HCT116 (cell line): Measurements from ENCODE around the gene SMURF1.

Experiments used
- CTCF ChIP-seq, 3 experiments: fragments of 200-600 bp in 1 of 3; sonication (generic) in 1 of 3; IDR thresholded peaks in 2 of 3; conservative IDR thresholded peaks in 1 of 3; 2 replicates each; pipeline ENCODE4 v1.5.1; 2012 to 2017; ENCODE audit warnings: low read depth in 2 of 3, low read length in 2 of 3, antibody characterized with exemption in 1 of 3, borderline replicate concordance in 1 of 3, control low read depth in 1 of 3, mild to moderate bottlenecking in 1 of 3, mixed read lengths in 1 of 3, mixed run types in 1 of 3, moderate library complexity in 1 of 3; ENCODE audit not compliant: insufficient read depth in 1 of 3
- EZH2phosphoT487 ChIP-seq: fragments of 200-600 bp; IDR thresholded peaks from 2 replicates; pipeline ENCODE4 v1.6.1; 2018; ENCODE audit warnings: antibody characterized with exemption, borderline replicate concordance
- POLR2A ChIP-seq: IDR thresholded peaks from 2 replicates; pipeline ENCODE4 v1.7.0; 2011; ENCODE audit warnings: borderline replicate concordance; ENCODE audit not compliant: insufficient read depth, insufficient read length; ENCODE audit errors: extremely low read depth

- TF ChIP-seq EZH2phosphoT487 (no peak), CTCF (IDR thresholded peaks at IDR 0.05 in 2 of 3, conservative IDR thresholded peaks at IDR 0.05 in 1 of 3; ENCODE audit: borderline replicate concordance in 1 of 3, insufficient read depth in 1 of 3, low read depth in 2 of 3, low read length in 2 of 3) (no peak), POLR2A (no peak)
Observed at GRCh38 chr7:99034932-99035722, 108.8 kb downstream of the SMURF1 start.
